GM20000 (cell line): Measurements from ENCODE around the gene SYDE2.
"Not testable (repeated sequence)": the region's sequence is repeated elsewhere in the genome, so short reads cannot be mapped to it uniquely, and the experiment has no call there.

ENCODE experiments used
- DNase-seq: peaks from one replicate; pipeline ENCODE4 v3.0.0; 2012; ENCODE audit warnings: low spot score
- TF ChIP-seq, protein P1 (sequence below): IDR thresholded peaks from 2 replicates; pipeline ENCODE4 v1.5.1; 2012; ENCODE audit warnings: mild to moderate bottlenecking, control low read depth; ENCODE audit errors: extremely low read depth, missing control alignments

The SYDE2 gene

DNA sequence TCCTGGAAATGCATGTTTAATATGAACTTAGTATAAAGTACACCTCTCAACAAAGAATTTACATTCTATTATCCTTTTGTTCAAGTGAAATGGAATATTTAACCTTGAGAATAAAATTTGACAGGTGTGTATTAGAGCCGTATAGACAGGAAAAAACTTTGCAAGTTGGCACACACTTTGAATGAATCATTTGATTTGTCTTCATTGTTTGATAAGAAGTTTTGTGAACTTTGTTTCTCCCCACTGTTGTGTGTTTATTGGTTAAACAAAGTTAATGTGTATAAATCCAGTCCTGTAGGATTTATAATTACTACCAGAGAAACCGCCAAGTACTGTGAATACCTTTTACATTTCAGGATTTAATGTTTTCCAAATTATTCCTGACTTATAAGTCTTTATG lies 2.0 kb downstream of the SYDE2 start:
- TF ChIP-seq, protein P1, sequence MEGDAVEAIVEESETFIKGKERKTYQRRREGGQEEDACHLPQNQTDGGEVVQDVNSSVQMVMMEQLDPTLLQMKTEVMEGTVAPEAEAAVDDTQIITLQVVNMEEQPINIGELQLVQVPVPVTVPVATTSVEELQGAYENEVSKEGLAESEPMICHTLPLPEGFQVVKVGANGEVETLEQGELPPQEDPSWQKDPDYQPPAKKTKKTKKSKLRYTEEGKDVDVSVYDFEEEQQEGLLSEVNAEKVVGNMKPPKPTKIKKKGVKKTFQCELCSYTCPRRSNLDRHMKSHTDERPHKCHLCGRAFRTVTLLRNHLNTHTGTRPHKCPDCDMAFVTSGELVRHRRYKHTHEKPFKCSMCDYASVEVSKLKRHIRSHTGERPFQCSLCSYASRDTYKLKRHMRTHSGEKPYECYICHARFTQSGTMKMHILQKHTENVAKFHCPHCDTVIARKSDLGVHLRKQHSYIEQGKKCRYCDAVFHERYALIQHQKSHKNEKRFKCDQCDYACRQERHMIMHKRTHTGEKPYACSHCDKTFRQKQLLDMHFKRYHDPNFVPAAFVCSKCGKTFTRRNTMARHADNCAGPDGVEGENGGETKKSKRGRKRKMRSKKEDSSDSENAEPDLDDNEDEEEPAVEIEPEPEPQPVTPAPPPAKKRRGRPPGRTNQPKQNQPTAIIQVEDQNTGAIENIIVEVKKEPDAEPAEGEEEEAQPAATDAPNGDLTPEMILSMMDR, result no peak
- no peak for DNase-seq

DNA sequence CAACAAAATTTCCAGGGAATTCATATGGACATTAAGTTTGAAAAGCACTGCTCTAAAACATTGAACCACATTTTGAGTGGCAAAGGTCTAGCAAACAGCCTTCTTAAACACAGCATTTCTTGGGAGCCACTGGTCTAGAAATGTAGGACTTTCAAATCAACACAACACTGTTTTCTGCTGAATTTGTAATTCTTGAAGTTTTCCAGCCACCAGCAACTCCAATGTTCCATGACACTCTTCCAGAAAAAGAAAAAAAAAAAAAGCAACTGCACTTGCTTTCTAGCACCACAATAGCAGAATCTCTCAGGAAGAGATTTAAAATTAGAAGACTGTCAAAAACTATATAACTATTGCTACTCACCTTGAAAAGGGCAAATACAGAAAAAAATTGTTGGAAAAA lies 4.5 kb downstream of the SYDE2 start:
- DNase-seq, result no peak
- TF ChIP-seq, protein P1, result no peak

DNA sequence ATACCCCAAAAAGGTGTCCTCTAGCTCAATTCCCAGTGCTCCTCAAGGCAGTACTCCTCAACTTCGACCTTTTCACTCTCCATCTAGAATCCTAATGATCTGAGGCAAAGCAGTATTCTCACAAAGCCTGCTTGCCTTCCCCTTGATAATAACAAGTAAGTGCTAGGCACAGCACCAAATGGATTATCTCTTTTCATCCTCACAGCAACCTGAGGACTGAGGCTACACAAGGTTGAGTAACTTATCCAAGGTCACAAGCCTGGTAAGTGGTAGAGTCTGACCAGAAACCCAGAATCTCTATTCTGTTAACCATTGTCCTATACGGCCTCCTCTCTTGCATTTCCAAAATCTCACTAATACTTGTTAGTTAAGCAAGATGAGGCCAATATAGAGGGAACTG lies 5.1 kb downstream of the SYDE2 start:
- no peak for DNase-seq
- TF ChIP-seq, protein P1, result no peak

GRCh38 chr1:85192129-85192528 lies 8.7 kb downstream of the SYDE2 start:
- DNase-seq, result not testable (repeated sequence)

DNA sequence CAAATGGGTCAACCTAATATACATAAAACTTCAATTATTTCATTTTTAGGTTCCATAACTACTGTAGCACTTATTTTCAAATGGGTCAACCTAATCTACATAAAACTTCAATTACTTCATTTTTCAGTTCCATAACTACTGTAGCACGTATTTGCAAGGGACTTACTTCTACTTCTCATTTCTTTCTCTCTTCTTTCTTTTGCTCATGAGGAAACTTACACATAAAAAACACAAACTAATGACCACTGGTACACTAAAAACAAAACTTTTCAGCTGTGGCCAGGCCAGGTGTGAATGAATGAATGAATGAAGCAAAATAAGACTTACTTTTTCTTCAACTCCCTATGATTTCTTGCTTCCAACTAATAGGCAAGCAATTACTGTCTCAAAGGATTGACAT lies 11.7 kb downstream of the SYDE2 start:
- TF ChIP-seq, protein P1, result no peak
- DNase-seq, result peak; percentile 18

- DNase-seq, result no peak
- TF ChIP-seq, protein P1, result no peak
Observed at GRCh38 chr1:85188530-85188929, 12.3 kb downstream of the SYDE2 start.

- not testable (repeated sequence) for DNase-seq
Observed at GRCh38 chr1:85187021-85187420, 13.8 kb downstream of the SYDE2 start.

DNA sequence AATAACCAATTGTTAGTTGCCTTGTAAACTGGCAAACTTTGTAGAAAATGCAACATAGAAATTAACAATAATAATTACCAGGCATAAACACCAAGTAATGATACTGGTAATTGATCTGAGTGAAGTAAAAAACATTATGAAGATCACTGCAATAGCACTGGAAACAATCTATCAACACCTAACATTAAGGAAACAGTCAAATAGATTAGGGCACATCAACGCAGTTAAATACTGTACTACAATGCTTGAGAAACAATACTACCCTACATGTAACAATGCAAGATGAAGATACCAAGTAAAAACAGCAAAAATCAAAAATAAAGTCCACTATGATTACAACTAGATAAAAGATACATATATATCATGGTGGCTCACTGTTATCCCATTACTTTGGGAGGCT lies 16.6 kb downstream of the SYDE2 start:
- DNase-seq, result no peak
- TF ChIP-seq, protein P1, result no peak

DNA sequence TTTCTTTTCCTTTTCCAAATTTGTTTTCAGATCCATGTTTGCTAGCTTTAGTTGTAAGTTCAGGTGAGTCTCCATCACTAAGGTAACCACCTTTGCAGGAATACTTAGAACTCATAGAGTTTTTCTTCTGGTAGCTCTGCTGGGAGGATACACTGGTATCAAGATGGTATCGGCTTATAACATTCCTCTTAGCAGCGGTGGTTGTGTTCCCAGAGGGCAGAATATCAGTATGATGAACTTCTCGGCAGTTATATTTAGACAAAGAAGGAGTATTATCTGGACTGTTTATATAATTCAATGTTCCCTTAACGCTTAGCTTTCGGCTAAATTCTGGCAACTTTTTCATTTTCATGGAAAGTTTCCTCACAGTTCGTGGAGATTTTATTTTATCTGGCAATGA lies 18.1 kb downstream of the SYDE2 start:
- TF ChIP-seq, protein P1, result no peak
- no peak for DNase-seq
